22Rv1 (cell line): ENCODE measurements around the gene APOA1.

Experiments
- CTCF ChIP-seq: fragments of 450-650 bp; IDR thresholded peaks from 2 replicates; pipeline ENCODE4 v1.5.1; 2017; ENCODE audit warnings: mild to moderate bottlenecking
- ZFX ChIP-seq: fragments of 450-650 bp; IDR thresholded peaks from 2 replicates; pipeline ENCODE4 v1.6.1; 2017; ENCODE audit warnings: antibody characterized with exemption, borderline replicate concordance

GRCh38 chr11:116788534-116788933 lies 48.9 kb downstream of the APOA1 start:
- no peak for TF ChIP-seq CTCF
- TF ChIP-seq ZFX, result no peak
